ENCODE results near the gene BRINP2. TPM values are rescaled to one million over a fixed set of nuclear protein-coding genes. Genes with fewer than 3 reads are reported as not detected.

The BRINP2 gene
- total and polyA plus RNA-seq, 2 of the 13 experiments (the other 11 are each of a cell fraction or from before 2014, with no cell fraction given): 0.08 to 0.20 TPM

DNA sequence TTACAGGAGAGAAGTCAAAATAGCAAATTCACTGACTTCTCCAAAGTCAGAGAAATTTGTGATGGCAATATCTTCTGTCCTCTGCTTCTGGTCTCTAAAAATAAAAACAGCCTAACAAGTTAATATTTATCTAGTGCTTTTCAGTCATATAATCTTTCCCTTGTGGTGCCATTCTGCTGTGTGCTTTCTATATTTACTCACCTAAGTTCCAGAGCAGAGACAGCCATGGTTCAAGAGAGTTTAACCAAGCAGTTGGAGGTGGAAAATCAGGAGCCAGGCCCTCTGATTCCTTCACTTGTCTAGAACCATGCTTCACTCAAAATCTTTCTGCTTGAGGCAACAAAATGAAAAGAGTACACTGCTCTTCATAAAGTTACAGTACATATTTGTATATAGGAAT is 39.3 kb downstream of the BRINP2 start:
- H3K36me3 ChIP-seq (replicated peaks in 1 of 2; ENCODE audit: control insufficient read depth in 1 of 2, insufficient read depth in 2 of 2, low read length in 2 of 2): no peaks in the 10 kb centered on the region
- TF ChIP-seq CEBPG (CRISPR knock-in tag; IDR thresholded peaks at IDR 0.05) (no peak), ZNF850 (CRISPR knock-in tag; conservative IDR thresholded peaks at IDR 0.05) (no peak), ZNF772 (CRISPR knock-in tag; IDR thresholded peaks at IDR 0.05) (no peak), ZSCAN22 (CRISPR knock-in tag; IDR thresholded peaks at IDR 0.05) (no peak), SMARCC2 (IDR thresholded peaks at IDR 0.05) (no peak), ZNF10 (CRISPR knock-in tag; IDR thresholded peaks at IDR 0.05; ENCODE audit: borderline replicate concordance, low read depth) (no peak)
- TF ChIP-seq, protein P1, sequence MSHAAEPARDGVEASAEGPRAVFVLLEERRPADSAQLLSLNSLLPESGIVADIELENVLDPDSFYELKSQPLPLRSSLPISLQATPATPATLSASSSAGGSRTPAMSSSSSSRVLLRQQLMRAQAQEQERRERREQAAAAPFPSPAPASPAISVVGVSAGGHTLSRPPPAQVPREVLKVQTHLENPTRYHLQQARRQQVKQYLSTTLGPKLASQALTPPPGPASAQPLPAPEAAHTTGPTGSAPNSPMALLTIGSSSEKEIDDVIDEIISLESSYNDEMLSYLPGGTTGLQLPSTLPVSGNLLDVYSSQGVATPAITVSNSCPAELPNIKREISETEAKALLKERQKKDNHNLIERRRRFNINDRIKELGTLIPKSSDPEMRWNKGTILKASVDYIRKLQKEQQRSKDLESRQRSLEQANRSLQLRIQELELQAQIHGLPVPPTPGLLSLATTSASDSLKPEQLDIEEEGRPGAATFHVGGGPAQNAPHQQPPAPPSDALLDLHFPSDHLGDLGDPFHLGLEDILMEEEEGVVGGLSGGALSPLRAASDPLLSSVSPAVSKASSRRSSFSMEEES (CRISPR knock-in tag; IDR thresholded peaks at IDR 0.05): no peak
- TF ChIP-seq, protein P2, sequence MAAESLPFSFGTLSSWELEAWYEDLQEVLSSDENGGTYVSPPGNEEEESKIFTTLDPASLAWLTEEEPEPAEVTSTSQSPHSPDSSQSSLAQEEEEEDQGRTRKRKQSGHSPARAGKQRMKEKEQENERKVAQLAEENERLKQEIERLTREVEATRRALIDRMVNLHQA (CRISPR knock-in tag; IDR thresholded peaks at IDR 0.05): no peak
- POLR2A ChIA-PET: no interaction called here
- intact Hi-C loops (cut with micrococcal nuclease; ENCODE audit: unreplicated experiment): no loop called here
- no peaks in the 10 kb centered on the region for H3K79me2 ChIP-seq (ENCODE audit: insufficient read depth, low read length)
- no peak overlapping the region for H3K9ac ChIP-seq (ENCODE audit: insufficient read depth, low read depth, low read length)
- BruUV-seq (replicated peaks): no TSS peak
- no peak for ATAC-seq
- CTCF ChIA-PET (ENCODE audit: low intra/inter-chr PET ratio, low total read pairs): no interaction called here
- no peak overlapping the region for H3K4me2 ChIP-seq (ENCODE audit: low read depth, low read length)
- FAIRE-seq: no peak
- no peak for DNase-seq (ENCODE audit: low spot score)
- no peaks in the 10 kb centered on the region for H3K9me3 ChIP-seq (ENCODE audit: low read length)
- no peak overlapping the region for H3K4me3 ChIP-seq (replicated peaks in 1 of 3; ENCODE audit: insufficient read depth in 1 of 3, low read depth in 2 of 3, low read length in 3 of 3)
- H3K27ac ChIP-seq (ENCODE audit: extremely low read length, insufficient read depth, low read length): no peak overlapping the region
- no peak overlapping the region for H2AFZ ChIP-seq (ENCODE audit: low read length)
- no peaks in the 10 kb centered on the region for H4K20me1 ChIP-seq (ENCODE audit: insufficient read depth, low read length)
- H3K4me1 ChIP-seq (ENCODE audit: insufficient read depth, low read length): no peaks in the 10 kb centered on the region; the same call in 1 of the 2 replicates
- in situ Hi-C loops (cut with HindIII; ENCODE audit: extremely low pct_ligation_motif_present, low pct_unique_long_range_greater_than_20kb): no loop called here
- H3K27me3 ChIP-seq (ENCODE audit: control insufficient read depth in 1 of 2, insufficient read depth in 2 of 2, low read length in 2 of 2): no peaks in the 10 kb centered on the region

DNA sequence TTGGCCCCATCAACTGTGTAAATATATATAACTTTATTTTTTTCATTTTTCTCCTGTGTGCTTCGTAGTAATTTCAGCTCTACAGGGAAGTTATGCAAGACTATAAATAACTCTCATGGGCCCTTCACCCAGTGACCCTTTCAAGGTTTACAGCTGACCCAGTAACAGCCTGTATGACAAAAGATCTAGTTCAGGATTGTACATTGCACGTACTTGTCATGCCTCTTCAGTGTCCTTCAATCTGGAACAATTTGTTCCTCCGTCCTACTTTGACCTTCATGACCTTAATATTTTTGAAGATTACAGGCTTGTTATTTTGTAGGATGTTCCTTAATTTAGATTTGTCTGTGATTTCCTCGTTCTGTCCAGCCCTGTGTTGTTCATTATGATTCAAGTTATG is 40.5 kb downstream of the BRINP2 start:
- no peak overlapping the region for H2AFZ ChIP-seq (ENCODE audit: low read length)
- POLR2A ChIA-PET: no interaction called here
- FAIRE-seq (no peak), DNase-seq (ENCODE audit: low spot score) (no peak), ATAC-seq (no peak)
- no peaks in the 10 kb centered on the region for H3K36me3 ChIP-seq (replicated peaks in 1 of 2; ENCODE audit: control insufficient read depth in 1 of 2, insufficient read depth in 2 of 2, low read length in 2 of 2)
- H3K4me2 ChIP-seq (ENCODE audit: low read depth, low read length): no peak overlapping the region
- H3K9me3 ChIP-seq (ENCODE audit: low read length): no peaks in the 10 kb centered on the region
- H3K4me3 ChIP-seq (replicated peaks in 1 of 3; ENCODE audit: insufficient read depth in 1 of 3, low read depth in 2 of 3, low read length in 3 of 3): no peak overlapping the region
- H3K4me1 ChIP-seq (ENCODE audit: insufficient read depth, low read length): no peaks in the 10 kb centered on the region; the same call in 1 of the 2 replicates
- no peaks in the 10 kb centered on the region for H3K79me2 ChIP-seq (ENCODE audit: insufficient read depth, low read length)
- no peaks in the 10 kb centered on the region for H3K27me3 ChIP-seq (ENCODE audit: control insufficient read depth in 1 of 2, insufficient read depth in 2 of 2, low read length in 2 of 2)
- H4K20me1 ChIP-seq (ENCODE audit: insufficient read depth, low read length): no peaks in the 10 kb centered on the region
- TF ChIP-seq RARA (CRISPR knock-in tag; IDR thresholded peaks at IDR 0.05) (peak; percentile 46; the same call in 1 of the 2 replicates), PPARG (CRISPR knock-in tag; conservative IDR thresholded peaks at IDR 0.05) (0 out of 2 replicates have a peak, but pooled peaks have one; percentile 44), RXRB (CRISPR knock-in tag; IDR thresholded peaks at IDR 0.05; ENCODE audit: borderline replicate concordance) (0 out of 2 replicates have a peak, but pooled peaks have one; percentile 39), ZBTB38 (CRISPR knock-in tag; IDR thresholded peaks at IDR 0.05) (no peak), TSC22D2 (CRISPR knock-in tag; IDR thresholded peaks at IDR 0.05; ENCODE audit: borderline replicate concordance) (no peak), ZSCAN21 (CRISPR knock-in tag; IDR thresholded peaks at IDR 0.05; ENCODE audit: borderline replicate concordance) (no peak)
- no peak overlapping the region for H3K27ac ChIP-seq (ENCODE audit: extremely low read length, insufficient read depth, low read length)
- no peak overlapping the region for H3K9ac ChIP-seq (ENCODE audit: insufficient read depth, low read depth, low read length)
- intact Hi-C loops (cut with micrococcal nuclease; ENCODE audit: unreplicated experiment): no loop called here
- WGBS (ENCODE audit: low lambda C conversion rate): 3% methylated on average over 4 of the region's 4 CpGs
- in situ Hi-C loops (cut with HindIII; ENCODE audit: extremely low pct_ligation_motif_present, low pct_unique_long_range_greater_than_20kb): no loop called here
- CTCF ChIA-PET (ENCODE audit: low intra/inter-chr PET ratio, low total read pairs): no interaction called here
- no TSS peak for BruUV-seq (replicated peaks)
